Measurements from ENCODE around the gene CRYM.

DNA sequence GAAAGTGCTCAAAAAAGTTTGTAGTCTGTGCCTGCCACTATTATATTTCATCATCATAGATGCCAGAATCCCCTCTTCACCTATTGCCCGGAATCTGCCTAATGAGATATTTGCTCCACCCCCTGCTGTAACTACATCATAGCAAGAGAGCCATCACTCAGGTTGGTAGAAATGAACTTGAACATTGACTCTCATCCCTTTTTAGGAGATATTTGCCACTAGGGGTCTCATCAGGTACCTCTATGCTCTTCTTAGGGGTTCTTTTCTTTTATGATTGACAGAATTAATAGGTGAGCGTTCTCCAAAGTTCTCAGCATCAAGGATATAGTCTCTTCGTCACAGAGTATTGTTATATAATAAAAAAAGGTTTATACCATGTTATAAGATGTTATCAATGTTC is 24.6 kb downstream of the CRYM start:
- no peak for TF ChIP-seq CTCF (conservative IDR thresholded peaks at IDR 0.05)
- TF ChIP-seq EZH2 (IDR thresholded peaks at IDR 0.05; ENCODE audit: low read depth) = no peak

All from PC-9 (cell line).